Neural crest cell (in vitro differentiated cells): Measurements from ENCODE around the gene UBTD2. TPM values are rescaled to one million over a fixed set of nuclear protein-coding genes. Genes with fewer than 3 reads are reported as not detected.

Source experiments
- DNase-seq: peaks from one replicate; pipeline ENCODE4 v3.0.0; 2021; ENCODE audit warnings: low read depth, mixed read lengths, low spot score
- H3K27ac Mint-ChIP-seq: one replicate; pipeline ENCODE4 v1.8.0; 2021; ENCODE audit warnings: mild to moderate bottlenecking, mixed read lengths; ENCODE audit not compliant: unreplicated experiment
- H3K27me3 Mint-ChIP-seq: 2 replicates; pipeline ENCODE4 v1.8.0; 2021; ENCODE audit warnings: low read depth, mild to moderate bottlenecking, mixed read lengths
- H3K36me3 Mint-ChIP-seq: 2 replicates; pipeline ENCODE4 v1.8.0; 2021; ENCODE audit warnings: low read depth, mild to moderate bottlenecking, mixed read lengths
- H3K4me1 Mint-ChIP-seq: 2 replicates; pipeline ENCODE4 v1.8.0; 2021; ENCODE audit warnings: mixed read lengths
- H3K4me3 Mint-ChIP-seq: one replicate; pipeline ENCODE4 v1.8.0; 2021; ENCODE audit warnings: mild to moderate bottlenecking, mixed read lengths
- H3K9me3 Mint-ChIP-seq: 2 replicates; pipeline ENCODE4 v1.8.0; 2021; ENCODE audit warnings: mixed read lengths
- CTCF ChIP-seq: fragments of 200-600 bp; sonication (generic); conservative IDR thresholded peaks from 2 replicates; pipeline ENCODE4 v1.5.0; 2021; ENCODE audit warnings: antibody characterized with exemption, mild to moderate bottlenecking
- total RNA-seq: library from RNA; stranded (reverse); gene quantifications from 2 replicates; pipeline ENCODE4 v1.2.1, GENCODE V29; 2021

Gene UBTD2
- total RNA-seq, 1 donor from 2014 or later = 74.0 TPM

GRCh38 chr5:172188033-172188892 is 95.3 kb downstream of the UBTD2 start, which contains the start of gene STK10:
STK10 (minus strand) TSS chr5:172188224; CDS start chr5:172188042, 182 bp downstream.
- H3K27me3 Mint-ChIP-seq = peaks cover 11% of the 10 kb centered on the region
- no peaks in the 10 kb centered on the region for H3K36me3 Mint-ChIP-seq
- no peaks in the 10 kb centered on the region for H3K9me3 Mint-ChIP-seq
- H3K27ac Mint-ChIP-seq = peak within 1 kb of the TSS; percentile 97
- TF ChIP-seq CTCF = peak; percentile 86
- H3K4me3 Mint-ChIP-seq = peak within 1 kb of the TSS; percentile 94
- H3K4me1 Mint-ChIP-seq = peaks cover 43% of the 10 kb centered on the region
- peak; percentile 89 for DNase-seq

GRCh38 chr5:172187118-172188032 is 96.2 kb downstream of the UBTD2 start:
- peak; percentile 34 for DNase-seq
- H3K27ac Mint-ChIP-seq = peak overlapping the region; percentile 57
- peaks cover 11% of the 10 kb centered on the region for H3K27me3 Mint-ChIP-seq
- no peak for TF ChIP-seq CTCF
- H3K4me1 Mint-ChIP-seq = peaks cover 43% of the 10 kb centered on the region
- peak overlapping the region; percentile 94 for H3K4me3 Mint-ChIP-seq
- H3K9me3 Mint-ChIP-seq = no peaks in the 10 kb centered on the region
- H3K36me3 Mint-ChIP-seq = no peaks in the 10 kb centered on the region

DNA sequence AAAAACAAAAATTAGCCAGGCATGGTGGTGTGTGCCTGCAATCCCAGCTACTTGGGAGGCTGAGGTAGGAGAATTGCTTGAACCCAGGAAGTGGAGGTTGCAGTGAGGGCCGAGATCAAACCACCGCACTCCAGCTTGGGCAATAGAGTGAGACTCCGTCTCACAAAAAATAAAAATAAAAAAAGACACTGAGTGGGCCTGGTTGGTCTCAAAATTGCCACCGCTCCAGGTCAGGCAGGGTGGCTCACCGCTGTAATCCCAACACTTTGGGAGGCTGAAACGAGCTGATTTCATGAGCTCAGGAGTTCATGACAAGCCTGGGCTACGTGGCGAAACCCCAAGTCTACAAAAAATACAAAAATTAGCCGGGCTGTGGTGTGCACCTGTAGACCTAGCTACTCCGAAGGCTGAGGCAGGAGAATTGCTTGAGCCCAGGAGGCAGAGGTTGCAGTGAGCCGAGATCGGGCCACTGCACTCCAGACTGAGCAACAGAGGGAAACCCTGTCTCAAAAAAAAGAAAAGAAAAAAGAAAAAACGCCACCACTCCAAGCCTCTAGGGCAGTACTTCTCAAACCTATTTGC is 97.4 kb downstream of the UBTD2 start:
- Mint-ChIP-seq H3K36me3 (peaks cover under 1% of the 10 kb centered on the region), H3K27ac (peak overlapping the region; percentile 78), H3K27me3 (peaks cover 9% of the 10 kb centered on the region), H3K9me3 (no peaks in the 10 kb centered on the region), H3K4me3 (peak overlapping the region; percentile 94), H3K4me1 (peaks cover 39% of the 10 kb centered on the region)
- TF ChIP-seq CTCF = no peak
- no peak for DNase-seq

GRCh38 chr5:172185096-172185461 is 98.5 kb downstream of the UBTD2 start:
- Mint-ChIP-seq H3K27me3 (peaks cover 9% of the 10 kb centered on the region), H3K9me3 (no peaks in the 10 kb centered on the region), H3K36me3 (peaks cover 5% of the 10 kb centered on the region), H3K27ac (no peak overlapping the region), H3K4me3 (peak overlapping the region; percentile 94), H3K4me1 (peaks cover 42% of the 10 kb centered on the region)
- DNase-seq = no peak
- no peak for TF ChIP-seq CTCF

GRCh38 chr5:172183881-172184280 is 99.7 kb downstream of the UBTD2 start:
- peaks cover 4% of the 10 kb centered on the region for H3K27me3 Mint-ChIP-seq
- no peak for DNase-seq
- H3K36me3 Mint-ChIP-seq = peaks cover 5% of the 10 kb centered on the region
- TF ChIP-seq CTCF = no peak
- H3K4me1 Mint-ChIP-seq = peaks cover 40% of the 10 kb centered on the region
- no peaks in the 10 kb centered on the region for H3K9me3 Mint-ChIP-seq
- H3K27ac Mint-ChIP-seq = no peak overlapping the region
- H3K4me3 Mint-ChIP-seq = peak overlapping the region; percentile 51
